NCI-H510A treated with DMSO at 0.1 percent for 48 hours (cell line): Measurements from ENCODE around the gene USP14.

Experiments used
- DNase-seq: peaks from one replicate; lab custom pipeline; 2025; lab: John Stamatoyannopoulos, UW

Gene USP14

DNA sequence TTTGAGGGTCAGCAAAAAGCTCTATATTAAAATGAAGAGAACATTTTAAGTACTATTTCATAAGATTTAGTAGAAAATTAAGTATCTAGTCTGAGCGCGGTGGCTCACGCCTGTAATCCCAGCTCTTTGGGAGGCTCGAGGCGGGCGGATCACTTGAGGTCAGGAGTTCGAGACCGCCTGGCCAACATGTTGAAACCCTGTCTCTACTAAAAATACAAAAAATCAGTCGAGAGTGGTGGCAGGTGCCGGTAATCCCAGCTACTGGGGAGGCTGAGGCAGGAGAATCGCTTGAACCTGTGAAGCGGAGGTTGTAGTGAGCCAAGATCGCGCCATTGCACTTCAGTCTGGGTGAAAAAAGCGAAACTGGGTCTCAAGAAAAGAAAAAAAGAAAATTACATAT lies 1.6 kb downstream of the USP14 start:
- DNase-seq, result no peak

- no peak for DNase-seq
Observed at GRCh38 chr18:160831-161570, 2.6 kb downstream of the USP14 start.

DNA sequence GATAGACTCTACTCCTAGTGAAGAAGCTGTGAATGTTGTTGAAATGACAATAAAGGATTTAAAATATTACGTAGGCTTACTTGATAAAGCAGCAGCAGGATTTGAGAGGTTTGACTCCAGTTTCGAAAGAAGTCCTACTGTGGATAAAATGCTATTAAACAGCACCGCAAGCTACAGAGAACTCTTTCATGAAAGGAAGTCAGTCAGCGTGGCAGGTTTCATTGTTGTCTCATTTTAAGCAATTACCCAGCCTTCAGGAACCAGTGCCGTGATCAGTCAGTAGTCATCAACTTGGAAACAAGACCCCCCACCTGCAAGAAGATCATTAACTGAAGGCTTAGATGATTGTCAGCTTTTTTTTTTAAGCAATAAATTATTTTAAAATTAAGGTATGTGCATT lies 14.0 kb downstream of the USP14 start:
- no peak for DNase-seq

GRCh38 chr18:179499-179898 lies 21.1 kb downstream of the USP14 start:
- DNase-seq, result no peak

- DNase-seq, result no peak
Observed at GRCh38 chr18:181711-182110, 23.4 kb downstream of the USP14 start.

DNA sequence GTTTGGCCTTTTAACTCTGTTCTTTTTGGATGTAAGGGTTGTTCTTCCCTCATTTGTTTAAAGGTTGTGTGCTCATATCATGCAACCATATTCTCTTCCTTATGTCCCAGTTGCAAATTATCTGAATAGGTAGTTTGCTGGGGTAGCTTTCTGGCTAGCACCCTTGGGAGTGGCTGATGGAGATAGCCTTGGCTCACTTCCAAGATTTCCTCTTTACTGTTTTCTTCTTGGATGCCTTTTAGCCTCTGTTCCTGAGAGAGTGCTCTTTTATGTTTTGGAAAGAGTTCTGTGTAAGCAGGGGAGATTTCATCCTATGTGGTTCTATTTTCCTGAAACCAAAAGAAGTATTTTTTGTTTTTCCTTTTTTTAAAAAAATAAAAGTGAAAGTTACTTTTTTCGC lies 25.4 kb downstream of the USP14 start:
- no peak for DNase-seq

GRCh38 chr18:189254-189653 lies 30.9 kb downstream of the USP14 start:
- no peak for DNase-seq

- DNase-seq, result no peak
Observed at GRCh38 chr18:191725-192124, 33.4 kb downstream of the USP14 start.

- DNase-seq, result no peak
Observed at GRCh38 chr18:192801-193200, 34.4 kb downstream of the USP14 start.

DNA sequence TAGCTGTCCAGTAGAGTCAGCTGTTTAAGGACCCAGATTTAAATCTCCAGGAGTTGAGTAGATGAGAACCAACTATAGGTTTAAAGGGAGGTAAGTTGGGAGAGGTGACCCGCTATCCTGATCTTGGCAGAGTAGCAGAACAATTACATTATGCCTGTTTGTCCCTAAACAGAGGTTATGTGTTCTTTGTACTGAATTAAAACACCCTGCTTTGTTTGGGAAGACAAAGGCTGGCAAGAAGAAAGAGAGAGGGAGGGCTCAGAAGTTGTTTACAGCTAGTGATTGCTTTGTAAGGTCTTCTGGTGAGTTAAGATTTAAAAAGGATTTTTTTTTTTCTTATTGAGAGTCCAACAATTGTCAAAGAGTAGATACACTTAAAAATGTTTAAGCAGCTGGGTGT lies 37.3 kb downstream of the USP14 start:
- DNase-seq, result no peak

DNA sequence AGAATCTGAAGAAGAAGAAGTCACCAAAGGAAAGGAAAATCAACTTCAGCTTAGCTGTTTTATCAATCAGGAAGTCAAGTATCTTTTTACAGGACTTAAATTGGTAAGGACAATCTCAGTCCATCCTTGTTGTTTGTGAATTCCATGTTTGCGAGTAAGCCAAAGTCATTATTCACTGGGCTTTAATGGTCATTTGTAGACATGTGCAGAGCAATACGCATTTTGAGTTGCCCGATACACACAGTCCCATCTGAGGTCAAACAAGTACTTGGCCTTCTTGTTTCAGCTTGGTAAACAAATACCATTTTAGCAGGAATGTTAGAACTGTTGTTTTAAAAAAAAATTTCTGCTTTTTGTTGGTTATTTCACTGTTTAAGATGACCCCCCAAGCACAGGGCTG lies 40.9 kb downstream of the USP14 start:
- DNase-seq, result no peak

GRCh38 chr18:199768-200167 lies 41.4 kb downstream of the USP14 start:
- no peak for DNase-seq

- no peak for DNase-seq
Observed at GRCh38 chr18:210075-210474, 51.7 kb downstream of the USP14 start.

DNA sequence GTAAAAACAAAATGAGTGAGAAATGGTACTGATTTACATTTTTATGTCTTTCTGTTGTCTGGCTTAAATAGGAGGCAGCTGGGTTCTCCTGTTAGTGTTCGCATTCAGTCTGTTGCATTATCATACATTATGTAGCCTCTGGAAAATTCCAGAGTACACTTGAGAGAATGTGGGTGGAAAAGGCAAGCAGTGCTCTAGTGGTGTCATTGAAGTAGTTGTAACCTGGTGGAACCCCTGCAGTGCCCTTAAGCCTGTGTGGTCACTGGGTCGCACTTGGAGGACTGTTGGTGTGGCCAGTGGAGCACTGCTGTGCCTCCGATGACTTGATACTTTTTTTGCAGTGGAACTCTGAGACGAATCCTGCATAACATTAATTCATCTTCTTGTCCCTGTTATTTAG lies 52.4 kb downstream of the USP14 start:
- DNase-seq, result no peak

GRCh38 chr18:211582-211981 lies 53.2 kb downstream of the USP14 start:
- no peak for DNase-seq

DNA sequence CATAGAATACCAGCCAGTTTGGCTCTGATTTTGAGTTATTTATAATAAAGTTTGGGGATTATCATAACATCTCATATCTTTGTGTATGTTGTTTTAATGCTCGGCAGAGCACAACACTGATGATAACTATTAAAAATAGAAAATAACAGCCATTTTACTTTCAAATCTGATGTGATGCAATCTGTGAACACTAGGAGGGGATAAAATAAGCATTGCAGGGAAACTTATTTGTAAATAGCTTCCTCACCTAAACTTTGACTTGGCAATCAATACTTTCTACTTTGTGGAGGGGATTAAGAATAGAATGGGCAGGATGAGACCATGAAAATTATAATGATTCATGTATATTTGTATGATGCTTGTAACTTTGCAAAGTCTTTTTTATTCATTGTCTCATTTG lies 54.4 kb downstream of the USP14 start:
- DNase-seq, result no peak

DNA sequence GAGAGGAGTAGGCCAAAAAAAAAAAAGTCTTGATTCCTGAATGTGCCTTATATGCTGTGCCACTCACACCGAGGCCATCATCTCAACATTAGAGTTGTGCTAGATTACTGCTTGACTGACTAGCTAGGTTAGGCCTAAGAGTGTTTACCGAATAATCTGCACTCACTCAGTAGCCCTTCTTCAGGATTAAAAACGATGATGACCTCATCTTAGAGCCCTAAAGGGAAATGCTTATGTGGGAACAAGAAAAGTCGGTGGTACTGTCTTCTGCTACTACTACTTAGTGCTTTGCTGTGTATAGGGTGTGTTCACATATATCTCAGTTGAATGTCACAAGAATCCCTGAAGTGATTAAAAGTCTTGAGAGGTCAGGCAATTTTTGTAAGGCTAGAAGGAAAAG lies 55.1 kb downstream of the USP14 start:
- no peak for DNase-seq

- no peak for DNase-seq
Observed at GRCh38 chr18:213966-214365, 55.6 kb downstream of the USP14 start.

DNA sequence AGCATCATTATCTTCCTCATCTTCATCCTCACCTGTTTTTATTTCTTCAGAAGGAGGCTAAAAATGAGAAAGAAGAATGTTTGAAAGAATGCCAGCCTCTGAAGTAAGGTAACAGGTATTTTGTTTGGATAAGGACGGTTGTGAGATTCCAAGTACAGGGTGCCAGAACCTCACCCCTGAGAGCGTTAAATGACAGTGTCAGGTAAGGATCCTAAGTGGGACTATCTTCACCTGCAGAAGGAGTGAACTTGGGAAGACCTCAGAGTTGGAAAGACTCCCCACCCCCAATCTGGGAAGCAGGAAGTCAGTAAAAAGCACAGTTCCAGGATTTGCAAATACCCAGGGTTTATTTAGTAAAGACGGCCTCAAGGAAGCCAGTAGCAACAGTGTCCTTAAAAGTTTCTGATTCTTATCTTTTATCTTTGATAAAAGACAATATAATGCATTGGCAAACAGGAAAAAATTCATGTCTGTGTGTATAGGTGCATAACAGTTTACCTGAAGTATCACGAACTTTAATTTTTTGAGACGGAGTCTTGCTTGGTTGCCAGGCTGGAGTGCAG lies 57.2 kb downstream of the USP14 start:
- no peak for DNase-seq

GRCh38 chr18:217532-218336 lies 59.4 kb downstream of the USP14 start:
- no peak for DNase-seq

DNA sequence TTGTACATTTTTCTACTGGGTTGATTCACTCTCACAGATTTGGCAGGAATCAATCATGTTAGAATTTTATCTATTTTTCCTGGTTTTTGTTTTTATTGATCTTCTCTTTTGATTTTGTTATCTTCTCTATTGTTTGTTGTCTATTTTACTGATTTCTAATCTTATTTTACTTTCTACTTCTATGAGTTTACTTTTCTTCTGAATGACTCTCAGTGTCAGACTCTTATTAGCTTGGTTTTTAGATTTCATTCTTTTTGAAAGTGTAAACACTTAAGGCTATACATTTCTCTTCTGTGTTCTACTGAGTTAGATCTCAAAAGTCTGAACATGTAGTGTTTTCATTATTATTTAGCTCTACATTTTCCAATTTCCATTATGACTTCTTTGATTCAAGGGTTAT lies 62.4 kb downstream of the USP14 start:
- DNase-seq, result no peak

- DNase-seq, result no peak
Observed at GRCh38 chr18:225745-226144, 67.4 kb downstream of the USP14 start.

GRCh38 chr18:227374-227773 lies 69.0 kb downstream of the USP14 start:
- no peak for DNase-seq
